A204.1 (cell line): Measurements from ENCODE around the gene CLASP1.
"Not testable (repeated sequence)": the region's sequence is repeated elsewhere in the genome, so short reads cannot be mapped to it uniquely, and the experiment has no call there.

Source experiments
- FAIRE-seq: peaks from 2 replicates; lab custom pipeline; 2012; peaks lifted over from hg19 to GRCh38; lab: Jason Lieb, UNC

CLASP1 gene

DNA sequence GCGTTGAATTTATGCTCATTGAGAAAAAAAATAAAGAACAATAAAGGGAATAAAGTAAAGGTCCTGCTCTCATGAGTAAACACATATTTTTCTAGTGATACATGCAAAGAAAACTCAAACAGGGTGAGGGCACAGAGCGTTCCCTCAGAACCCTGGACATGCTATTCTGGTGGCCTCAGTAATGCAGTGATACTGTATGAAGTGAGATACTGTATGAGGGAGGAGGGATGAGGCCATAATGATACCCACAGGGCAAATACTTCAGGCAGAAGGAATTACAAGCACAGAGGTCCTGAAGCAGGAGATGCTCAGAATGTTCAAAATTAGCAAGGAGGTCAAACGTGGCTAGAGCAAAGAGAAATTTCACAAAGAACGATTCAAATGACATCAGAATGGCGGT lies 147.0 kb downstream of the CLASP1 start:
- no peak for FAIRE-seq

GRCh38 chr2:121501554-121501953 lies 147.7 kb downstream of the CLASP1 start:
- FAIRE-seq = peak; percentile 35

DNA sequence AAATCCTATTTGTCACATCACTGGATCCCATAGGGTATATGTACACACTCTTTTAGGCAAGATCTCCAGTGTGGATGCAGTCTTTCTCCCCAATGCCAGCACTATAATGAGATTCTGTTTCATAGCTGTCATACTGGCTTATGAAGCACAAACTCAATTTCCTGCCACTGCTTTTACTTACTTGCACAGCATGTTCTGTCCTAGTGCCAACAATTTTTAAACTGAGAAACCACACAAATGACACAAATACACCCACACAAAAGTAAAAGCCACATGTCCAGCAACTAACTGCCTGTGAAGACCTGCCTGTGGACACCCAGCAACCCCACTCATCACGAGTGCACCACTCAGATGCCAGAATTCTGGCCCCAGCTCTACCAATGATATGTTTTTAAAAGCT lies 148.2 kb downstream of the CLASP1 start:
- no peak for FAIRE-seq

DNA sequence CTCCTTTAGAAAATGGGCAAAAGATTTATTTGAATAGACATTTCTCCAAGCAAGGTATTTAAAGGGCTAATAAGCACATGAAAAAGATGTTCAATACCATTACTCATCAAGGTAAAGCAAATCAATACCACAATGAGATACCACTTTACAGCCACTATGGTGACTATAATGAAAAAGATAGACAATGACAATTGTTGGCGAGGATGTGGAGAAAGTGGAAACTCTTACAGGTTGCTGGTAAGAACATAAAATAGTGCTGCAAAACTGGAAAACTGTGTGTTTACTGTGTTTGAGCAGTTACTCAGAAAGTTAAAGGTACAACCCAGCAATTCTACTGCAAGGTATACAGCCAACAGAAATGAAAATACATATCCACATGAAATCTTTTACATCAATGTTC lies 150.5 kb downstream of the CLASP1 start:
- no peak for FAIRE-seq

DNA sequence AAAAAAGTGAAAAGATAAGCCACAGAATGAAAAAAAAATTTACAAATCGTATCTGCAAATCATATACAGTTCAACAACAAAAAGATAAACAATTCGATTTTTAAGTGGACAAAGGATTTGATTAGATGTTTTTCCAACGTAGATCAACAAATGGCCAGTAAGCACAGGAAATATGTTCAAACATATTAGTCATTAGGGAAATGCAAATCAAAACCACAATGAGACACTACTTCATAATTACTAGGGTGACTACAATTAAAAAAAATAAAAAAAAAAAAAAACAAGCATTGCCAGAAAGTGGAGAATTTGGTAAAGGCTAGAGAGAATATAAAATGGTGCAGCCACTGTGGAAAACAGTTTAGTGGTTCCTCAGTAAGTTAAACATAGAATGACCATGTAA lies 156.9 kb downstream of the CLASP1 start:
- FAIRE-seq = no peak

DNA sequence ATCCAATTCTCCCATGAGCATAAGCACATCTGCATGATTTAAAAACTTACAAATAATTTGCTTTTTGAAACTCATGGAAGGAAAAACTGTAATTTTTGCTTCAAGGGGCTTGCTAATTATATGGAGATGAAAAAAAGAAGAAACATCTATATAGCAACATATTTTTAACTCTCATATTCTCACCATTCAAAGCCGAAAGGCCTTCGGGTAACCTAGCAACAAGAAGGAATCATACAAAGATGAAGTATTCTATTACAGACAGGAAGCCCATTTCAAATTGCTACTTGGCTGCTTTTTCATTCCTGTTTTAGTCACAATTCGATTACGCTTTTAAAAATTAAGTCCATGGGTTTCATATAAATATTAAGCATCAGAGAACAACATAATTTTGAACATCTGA lies 157.7 kb downstream of the CLASP1 start:
- no peak for FAIRE-seq

- FAIRE-seq = no peak
Observed at GRCh38 chr2:121490584-121491133, 158.6 kb downstream of the CLASP1 start.

DNA sequence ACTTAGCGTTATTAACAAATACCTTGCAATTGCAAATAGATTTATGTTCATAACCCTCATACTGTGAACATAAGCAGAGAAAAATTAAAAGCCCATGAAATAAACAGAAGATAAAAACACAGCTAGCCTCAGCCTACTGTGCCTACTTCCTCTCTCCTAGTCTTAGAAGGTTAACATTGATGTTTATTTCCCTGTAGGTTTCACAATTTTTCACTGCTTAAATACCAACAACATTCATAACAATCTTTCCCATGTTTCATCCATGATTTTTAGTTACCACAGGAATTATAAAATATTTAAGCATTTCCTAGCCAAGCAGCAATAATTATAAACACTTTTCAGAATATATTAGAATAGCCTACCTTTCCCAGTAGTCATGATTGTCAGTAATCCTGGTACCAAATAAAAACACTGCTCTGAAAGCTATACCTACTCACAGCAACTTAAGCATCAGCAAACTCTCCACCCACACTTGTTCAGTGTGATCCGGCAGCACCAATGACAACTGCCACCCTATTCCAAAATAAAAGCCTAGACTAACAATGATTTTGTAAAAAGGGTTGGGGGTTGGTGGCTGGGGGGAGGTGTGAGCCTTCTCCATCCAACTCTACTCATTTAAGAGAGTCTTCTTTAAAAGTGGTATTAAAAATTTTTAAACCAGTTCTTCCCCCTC lies 159.2 kb downstream of the CLASP1 start:
- FAIRE-seq = no peak

- FAIRE-seq = no peak
Observed at GRCh38 chr2:121489284-121489683, 160.0 kb downstream of the CLASP1 start.

DNA sequence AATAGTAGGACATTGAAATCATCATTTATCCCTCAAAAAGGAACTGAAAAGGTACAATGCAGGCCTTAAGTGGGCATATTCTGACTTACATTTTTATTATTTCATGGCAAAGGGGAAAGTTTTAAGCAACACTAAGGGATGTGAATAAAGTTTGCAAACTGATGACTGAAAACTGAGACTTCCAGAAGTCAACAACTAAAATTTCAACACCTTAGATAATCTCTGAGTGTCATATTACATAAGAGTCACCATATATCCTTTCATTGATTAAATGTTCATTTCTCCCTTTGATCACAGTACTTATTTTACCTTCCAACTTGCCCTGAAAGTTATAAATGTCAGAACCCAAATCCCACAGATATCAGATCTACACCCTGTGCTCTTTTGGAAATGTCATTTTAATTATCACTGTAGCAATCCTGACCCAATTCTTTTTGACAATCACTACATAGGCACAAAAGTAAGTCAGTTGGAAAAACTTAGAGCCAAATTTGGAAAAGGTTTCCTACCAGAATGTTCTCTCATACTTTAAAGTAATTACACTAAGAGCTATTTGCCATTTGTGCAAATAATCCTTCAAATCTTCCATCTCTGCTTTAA lies 163.0 kb downstream of the CLASP1 start:
- FAIRE-seq = no peak

DNA sequence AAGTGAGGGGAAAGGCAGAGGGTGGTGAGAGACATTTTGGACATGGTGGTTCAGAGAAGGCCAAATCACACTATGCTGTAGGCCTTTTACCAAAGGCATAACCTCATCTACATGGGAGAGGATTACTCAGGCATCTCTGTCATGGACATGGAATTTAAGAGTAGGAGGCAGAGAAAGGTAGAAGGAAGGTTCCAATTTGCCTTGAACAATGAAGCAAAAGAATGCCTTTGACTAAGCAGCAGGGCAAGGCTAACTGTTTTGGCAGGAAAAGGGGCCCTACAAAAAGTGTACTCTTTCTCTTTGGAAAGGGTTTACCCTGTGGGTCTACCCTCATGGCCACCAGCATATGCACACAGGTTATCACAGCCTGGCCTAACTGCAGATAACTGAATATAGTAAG lies 164.2 kb downstream of the CLASP1 start:
- no peak for FAIRE-seq

GRCh38 chr2:121483846-121484245 lies 165.4 kb downstream of the CLASP1 start:
- no peak for FAIRE-seq

DNA sequence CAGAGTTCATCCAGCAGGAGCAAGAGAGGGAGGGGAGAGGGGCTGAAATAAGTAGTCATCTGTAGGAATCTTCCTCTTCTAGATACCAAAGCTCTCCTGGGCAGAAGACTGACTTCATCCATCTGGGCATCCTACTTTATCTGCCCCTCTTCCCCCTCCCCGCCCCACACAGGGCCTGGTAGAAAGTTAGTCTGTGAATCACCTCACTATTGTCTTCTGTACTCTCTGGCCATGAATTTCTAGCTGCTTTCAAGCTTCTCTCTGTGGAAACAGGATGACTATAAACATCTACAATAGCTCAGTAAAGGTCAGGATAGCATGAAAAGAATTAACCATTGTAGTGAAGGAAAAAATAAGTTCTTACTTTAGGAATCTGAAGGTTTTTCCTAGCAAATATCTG lies 166.2 kb downstream of the CLASP1 start:
- FAIRE-seq = no peak

- no peak for FAIRE-seq
Observed at GRCh38 chr2:121480826-121481225, 168.4 kb downstream of the CLASP1 start.

GRCh38 chr2:121479882-121480522 lies 169.3 kb downstream of the CLASP1 start:
- FAIRE-seq = no peak

DNA sequence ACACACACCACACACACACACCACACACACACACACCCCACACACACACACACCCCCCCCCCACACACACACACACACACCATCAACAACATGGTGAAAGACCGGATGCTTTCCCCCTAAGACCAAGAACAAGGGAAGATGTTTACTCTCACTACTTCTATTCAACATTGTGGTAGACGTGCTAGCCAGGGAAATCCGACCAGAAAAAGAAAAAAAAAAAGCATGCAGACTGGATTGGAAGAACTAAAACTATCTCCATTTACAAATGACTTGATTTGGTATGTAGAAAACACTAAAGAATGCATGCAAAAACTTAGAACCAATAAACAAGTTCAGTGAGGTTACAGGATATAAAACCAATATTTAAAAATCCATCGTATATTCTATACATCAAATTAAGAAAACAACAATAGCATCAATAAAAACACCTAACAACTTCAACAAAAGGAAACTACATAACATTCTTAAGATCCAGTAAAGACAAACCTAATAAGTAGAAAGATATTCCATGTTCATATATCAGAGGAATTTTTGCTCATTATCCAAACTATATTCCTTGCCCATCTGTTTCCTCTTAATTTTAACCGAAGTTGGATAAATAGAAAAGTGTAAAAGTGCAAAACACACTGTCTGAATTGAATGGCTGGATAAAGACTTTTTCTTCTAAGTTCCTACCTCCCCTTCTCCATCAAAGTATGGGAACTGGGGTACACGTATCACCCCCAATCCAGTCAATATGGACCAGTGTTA lies 170.1 kb downstream of the CLASP1 start:
- FAIRE-seq = no peak

DNA sequence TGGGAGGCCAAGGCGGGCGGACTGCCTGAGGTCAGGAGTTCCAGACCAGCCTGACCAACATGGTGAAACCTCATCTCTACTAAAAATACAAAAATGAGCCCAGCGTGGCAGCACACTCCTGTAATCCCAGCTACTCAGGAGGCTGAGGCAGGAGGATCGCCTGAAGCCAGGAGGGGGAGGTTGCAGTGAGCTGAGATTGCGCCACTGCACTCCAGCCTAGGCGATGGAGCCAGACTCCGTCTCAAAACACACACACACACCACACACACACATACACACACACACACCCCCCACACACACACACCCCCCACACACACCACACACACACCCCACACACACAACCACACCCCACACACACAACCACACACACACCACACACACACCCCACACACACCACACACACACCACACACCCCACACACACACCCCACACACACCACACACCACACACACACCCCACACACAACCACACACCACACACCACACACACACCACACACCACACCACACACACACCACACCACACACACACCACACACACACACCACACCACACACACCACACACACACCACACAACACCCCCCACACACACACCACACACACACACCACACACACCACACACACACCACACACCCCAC lies 170.8 kb downstream of the CLASP1 start:
- FAIRE-seq = not testable (repeated sequence)

DNA sequence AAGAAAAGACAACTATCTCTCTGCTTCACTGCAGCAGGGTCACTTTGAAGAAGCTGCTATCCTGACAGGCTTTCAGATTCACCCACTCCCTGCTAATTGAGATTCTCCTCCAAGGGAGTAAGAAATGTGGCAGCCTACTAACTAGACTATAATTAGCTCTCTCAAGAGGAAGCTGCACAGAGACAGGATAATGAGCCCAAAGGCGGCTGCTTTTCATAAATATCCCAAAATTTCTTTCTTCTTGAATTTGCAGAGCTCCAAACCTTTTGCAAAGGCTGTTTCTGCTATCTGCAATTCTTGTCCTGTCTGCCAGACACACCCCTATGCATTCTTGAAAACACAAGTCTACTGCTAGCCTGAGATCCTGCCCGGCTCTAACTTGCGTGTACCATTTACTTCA lies 172.6 kb downstream of the CLASP1 start:
- FAIRE-seq = no peak

- no peak for FAIRE-seq
Observed at GRCh38 chr2:121475811-121476571, 173.3 kb downstream of the CLASP1 start.

- no peak for FAIRE-seq
Observed at GRCh38 chr2:121473512-121473911, 175.8 kb downstream of the CLASP1 start.

GRCh38 chr2:121472470-121472993 lies 176.7 kb downstream of the CLASP1 start:
- FAIRE-seq = no peak
